Measurements from ENCODE around the gene PDCD1.

Gene PDCD1

GRCh38 chr2:241865957-241866789, 7.5 kb upstream of the PDCD1 start:
- H3K27me3 ChIP-seq (ENCODE audit: insufficient read depth, poor library complexity, severe bottlenecking) = peaks cover 63% of the 10 kb centered on the region

GRCh38 chr2:241865416-241865956, 6.8 kb upstream of the PDCD1 start:
- H3K4me3 ChIP-seq (replicated peaks; ENCODE audit: insufficient read depth, low read length) = no peak overlapping the region
- no peak for TF ChIP-seq GABPA (IDR thresholded peaks at IDR 0.05; ENCODE audit: low read depth)
- TF ChIP-seq SPI1 (IDR thresholded peaks at IDR 0.05; ENCODE audit: borderline replicate concordance, low read depth) = no peak
- no peak for TF ChIP-seq REST (IDR thresholded peaks at IDR 0.05; ENCODE audit: insufficient replicate concordance, low read depth)
- TF ChIP-seq POLR2AphosphoS5 (IDR thresholded peaks at IDR 0.05; ENCODE audit: low read depth) = no peak
- TF ChIP-seq CTCF (IDR thresholded peaks at IDR 0.05; ENCODE audit: insufficient read depth, low read length) = no peak
- peaks cover 61% of the 10 kb centered on the region for H3K27me3 ChIP-seq (ENCODE audit: insufficient read depth, poor library complexity, severe bottlenecking)
- no peak for DNase-seq (ENCODE audit: low read depth in 1 of 2, low spot score in 1 of 2)
- H3K27ac ChIP-seq (replicated peaks) = no peak overlapping the region

More at GRCh38 chr2:241865957-241866789, 7.5 kb upstream of the PDCD1 start:
- no peak for TF ChIP-seq POLR2AphosphoS5 (IDR thresholded peaks at IDR 0.05; ENCODE audit: low read depth)
- TF ChIP-seq REST (IDR thresholded peaks at IDR 0.05; ENCODE audit: insufficient replicate concordance, low read depth) = no peak
- Histone ChIP-seq H3K4me3 (replicated peaks; ENCODE audit: insufficient read depth, low read length) (no peak overlapping the region), H3K27ac (replicated peaks) (no peak overlapping the region)
- no peak for DNase-seq (ENCODE audit: low read depth in 1 of 2, low spot score in 1 of 2)

- no peak for TF ChIP-seq REST (IDR thresholded peaks at IDR 0.05; ENCODE audit: insufficient replicate concordance, low read depth)
- TF ChIP-seq POLR2AphosphoS5 (IDR thresholded peaks at IDR 0.05; ENCODE audit: low read depth) = no peak
- TF ChIP-seq SPI1 (IDR thresholded peaks at IDR 0.05; ENCODE audit: borderline replicate concordance, low read depth) = no peak
- no peak for TF ChIP-seq CTCF (IDR thresholded peaks at IDR 0.05; ENCODE audit: insufficient read depth, low read length)
- TF ChIP-seq GABPA (IDR thresholded peaks at IDR 0.05; ENCODE audit: low read depth) = no peak
- no peak for DNase-seq (ENCODE audit: low read depth in 1 of 2, low spot score in 1 of 2)
- Histone ChIP-seq H3K27me3 (ENCODE audit: insufficient read depth, poor library complexity, severe bottlenecking) (peaks cover 54% of the 10 kb centered on the region), H3K4me3 (replicated peaks; ENCODE audit: insufficient read depth, low read length) (no peak overlapping the region), H3K27ac (replicated peaks) (no peak overlapping the region)
These were observed 6.1 kb upstream of the PDCD1 start for GRCh38 chr2:241864850-241865213.

Data from HL-60 (cell line).